Measurements from ENCODE around the gene FANCD2.

DNA sequence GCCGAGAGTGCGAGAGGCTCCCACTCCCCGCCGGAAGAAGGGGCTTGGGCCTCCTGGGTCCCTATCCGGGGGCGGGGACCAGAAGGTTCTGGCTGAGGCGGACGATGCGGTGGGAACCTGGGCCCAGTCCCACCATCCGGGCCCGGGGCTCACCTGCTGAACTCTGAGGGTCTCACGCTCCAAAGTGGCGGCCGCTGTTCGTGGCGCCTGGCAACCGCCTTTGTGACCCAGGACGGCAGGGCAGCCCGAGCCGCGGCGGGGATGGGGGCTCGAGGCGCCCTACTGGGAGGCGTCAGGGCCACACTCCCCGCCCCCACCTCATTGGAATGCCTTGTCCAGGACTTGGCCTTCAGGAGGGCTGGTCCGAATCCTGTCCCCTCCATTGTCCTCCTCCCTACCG lies 81.9 kb downstream of the FANCD2 start, which contains the start of gene FANCD2OS:
- TF ChIP-seq, protein P1, sequence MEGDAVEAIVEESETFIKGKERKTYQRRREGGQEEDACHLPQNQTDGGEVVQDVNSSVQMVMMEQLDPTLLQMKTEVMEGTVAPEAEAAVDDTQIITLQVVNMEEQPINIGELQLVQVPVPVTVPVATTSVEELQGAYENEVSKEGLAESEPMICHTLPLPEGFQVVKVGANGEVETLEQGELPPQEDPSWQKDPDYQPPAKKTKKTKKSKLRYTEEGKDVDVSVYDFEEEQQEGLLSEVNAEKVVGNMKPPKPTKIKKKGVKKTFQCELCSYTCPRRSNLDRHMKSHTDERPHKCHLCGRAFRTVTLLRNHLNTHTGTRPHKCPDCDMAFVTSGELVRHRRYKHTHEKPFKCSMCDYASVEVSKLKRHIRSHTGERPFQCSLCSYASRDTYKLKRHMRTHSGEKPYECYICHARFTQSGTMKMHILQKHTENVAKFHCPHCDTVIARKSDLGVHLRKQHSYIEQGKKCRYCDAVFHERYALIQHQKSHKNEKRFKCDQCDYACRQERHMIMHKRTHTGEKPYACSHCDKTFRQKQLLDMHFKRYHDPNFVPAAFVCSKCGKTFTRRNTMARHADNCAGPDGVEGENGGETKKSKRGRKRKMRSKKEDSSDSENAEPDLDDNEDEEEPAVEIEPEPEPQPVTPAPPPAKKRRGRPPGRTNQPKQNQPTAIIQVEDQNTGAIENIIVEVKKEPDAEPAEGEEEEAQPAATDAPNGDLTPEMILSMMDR (IDR thresholded peaks at IDR 0.05; ENCODE audit: poor library complexity, severe bottlenecking): no peak
- TF ChIP-seq EZH2 (IDR thresholded peaks at IDR 0.05; ENCODE audit: borderline replicate concordance, insufficient read depth, low read length, poor library complexity, severe bottlenecking): no peak
- TF ChIP-seq EP300 (conservative IDR thresholded peaks at IDR 0.05; ENCODE audit: poor library complexity, severe bottlenecking): no peak
- TF ChIP-seq POLR2AphosphoS5 (IDR thresholded peaks at IDR 0.05): no peak
- no peak for TF ChIP-seq TAF1 (IDR thresholded peaks at IDR 0.05; ENCODE audit: low read depth)
- TF ChIP-seq MXI1 (conservative IDR thresholded peaks at IDR 0.05; ENCODE audit: poor library complexity, severe bottlenecking): no peak
- no peak for TF ChIP-seq SMC3 (conservative IDR thresholded peaks at IDR 0.05; ENCODE audit: poor library complexity)
- TF ChIP-seq RAD21 (conservative IDR thresholded peaks at IDR 0.05): no peak
- TF ChIP-seq REST (IDR thresholded peaks at IDR 0.05; ENCODE audit: borderline replicate concordance): no peak
